Activated naive CD4-positive, alpha-beta T cell (primary cell): ENCODE measurements around the gene ASF1A.

Experiments
- DNase-seq, 4 experiments: peaks; one replicate each; lab custom pipeline; 2025; lab: John Stamatoyannopoulos, UW

ASF1A gene

GRCh38 chr6:118913161-118913560 is 19.2 kb downstream of the ASF1A start:
- DNase-seq: no peak

GRCh38 chr6:118914598-118914997 is 20.6 kb downstream of the ASF1A start:
- no peak for DNase-seq

GRCh38 chr6:118917546-118918328 is 23.8 kb downstream of the ASF1A start:
- no peak for DNase-seq

DNA sequence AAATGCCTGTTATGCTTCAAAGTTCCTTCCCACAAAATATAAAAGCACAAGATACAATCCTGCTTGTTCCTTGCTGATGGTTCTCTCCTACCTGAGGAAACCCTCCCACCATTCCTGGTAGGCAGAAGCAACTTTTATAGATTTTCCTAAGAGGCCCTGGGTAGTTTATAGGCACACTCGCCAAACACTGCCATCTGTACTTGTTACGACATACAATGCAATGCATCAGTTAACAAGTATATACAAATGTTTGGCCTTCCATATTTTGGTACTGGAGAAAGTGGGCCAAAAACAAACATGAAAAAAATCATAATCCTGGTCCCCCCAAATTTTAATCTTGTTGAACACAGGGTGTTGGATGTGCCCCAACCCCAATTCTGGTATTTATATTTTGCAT is 24.4 kb downstream of the ASF1A start:
- no peak for DNase-seq

GRCh38 chr6:118921084-118921483 is 27.1 kb downstream of the ASF1A start:
- DNase-seq: no peak

DNA sequence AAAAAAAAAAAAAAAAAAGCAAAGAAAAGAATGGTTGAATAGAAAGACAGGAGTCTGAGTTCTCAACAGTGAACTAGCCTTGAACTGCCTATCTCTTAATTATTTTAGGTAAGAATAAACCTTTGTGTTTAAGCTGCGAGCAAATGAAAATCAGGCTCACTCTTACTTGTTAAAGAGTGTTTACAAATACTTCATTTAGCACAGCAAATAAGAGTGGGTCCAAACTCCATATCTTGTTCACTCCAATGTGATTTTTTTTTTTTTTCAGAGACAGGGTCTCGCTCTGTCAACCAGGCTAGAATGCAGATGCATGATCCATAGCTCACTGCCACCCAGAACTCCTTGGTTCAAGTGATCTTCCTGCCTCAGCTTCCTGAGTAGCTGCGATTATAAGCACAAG is 29.1 kb downstream of the ASF1A start:
- DNase-seq: no peak

DNA sequence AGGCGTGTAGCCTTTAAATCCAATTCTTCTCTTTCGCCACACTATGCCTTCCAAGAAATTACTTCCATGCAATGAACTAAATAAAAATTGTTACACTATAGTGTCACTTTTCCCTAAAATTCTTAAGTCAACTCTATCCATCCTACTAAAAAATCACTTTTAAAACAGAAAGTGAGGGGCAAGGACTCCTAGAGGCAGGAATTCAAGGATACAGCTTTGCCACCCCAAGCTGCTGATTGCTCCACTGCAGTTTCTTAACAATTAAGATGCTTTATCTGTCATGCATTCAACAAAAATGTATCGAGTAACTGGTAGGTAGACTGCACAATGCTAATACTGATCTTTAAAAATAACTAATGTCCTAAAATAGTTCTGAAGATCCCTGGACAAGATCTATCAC is 36.7 kb downstream of the ASF1A start:
- no peak for DNase-seq

DNA sequence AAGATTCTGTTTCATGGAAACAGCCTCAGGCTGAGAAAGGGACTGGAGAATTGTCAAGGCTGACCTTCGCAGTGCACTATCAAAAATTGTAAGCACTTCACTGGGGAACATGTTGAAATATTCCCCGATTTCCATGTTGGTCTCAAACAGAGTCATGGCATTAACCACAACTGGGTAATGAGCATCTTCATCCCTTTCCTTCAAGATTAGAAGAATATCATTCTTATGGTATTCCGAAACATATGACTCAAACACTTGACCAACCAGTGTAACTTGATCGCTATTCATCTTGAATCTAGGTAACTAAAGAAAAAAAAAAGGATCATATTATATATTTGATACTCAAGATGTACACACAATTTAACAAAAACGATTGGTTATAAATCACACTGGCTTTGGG is 37.5 kb downstream of the ASF1A start:
- DNase-seq: no peak

- DNase-seq: no peak
Observed at GRCh38 chr6:118932421-118932820, 38.5 kb downstream of the ASF1A start.

DNA sequence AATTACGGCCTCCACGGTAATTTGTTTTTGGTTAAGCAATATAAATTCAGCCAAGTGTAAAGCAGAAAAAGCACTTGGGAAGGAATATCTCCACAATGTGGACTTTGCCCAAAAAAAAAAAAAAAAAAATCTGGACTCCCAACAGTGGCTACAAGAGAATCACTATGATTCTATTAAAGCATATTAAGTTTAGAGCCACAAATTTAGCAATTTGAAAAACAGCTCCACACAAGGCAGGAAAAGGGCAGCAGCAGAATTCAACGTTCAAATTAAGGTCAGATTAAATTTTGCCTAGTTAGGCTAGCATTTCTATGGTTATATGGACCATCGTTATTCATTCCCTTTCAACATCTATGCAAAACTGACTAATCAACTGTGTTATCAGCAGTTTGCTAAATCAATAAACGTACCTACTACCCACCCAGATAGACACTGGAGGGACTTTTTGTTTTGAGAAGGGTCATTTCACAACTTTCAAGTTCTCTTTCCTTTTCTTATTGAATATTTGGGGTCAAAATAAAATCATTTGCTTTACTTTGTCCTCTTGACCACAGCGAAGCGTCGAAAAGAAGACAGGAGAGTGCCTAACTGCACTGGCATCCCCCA is 40.0 kb downstream of the ASF1A start:
- DNase-seq: no peak

- peak; percentile 49 to 84 (median 64) for DNase-seq
Observed at GRCh38 chr6:118934461-118935330, 40.7 kb downstream of the ASF1A start, which contains the start of gene MCM9. MCM9 (minus strand) TSS chr6:118935159; CDS start chr6:118931723, 3,436 bp downstream.

DNA sequence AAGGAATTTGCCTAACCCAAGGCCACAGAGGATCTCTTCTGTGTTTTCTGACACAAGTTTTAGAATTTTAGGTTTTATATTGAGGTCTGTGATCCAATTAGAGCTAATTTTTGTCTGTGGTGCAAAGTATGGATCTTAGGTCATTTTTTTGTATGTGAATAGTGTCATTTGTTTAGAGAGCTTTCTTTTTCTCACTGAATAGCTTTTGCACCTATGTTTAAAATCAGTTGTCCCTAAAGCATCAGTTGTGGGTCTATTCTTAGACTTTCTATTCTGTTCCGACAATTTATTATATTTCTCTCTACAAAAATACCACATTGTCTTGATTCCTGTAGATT is 41.3 kb downstream of the ASF1A start:
- no peak for DNase-seq

- DNase-seq: no peak
Observed at GRCh38 chr6:118935978-118936703, 42.2 kb downstream of the ASF1A start.

- no peak for DNase-seq
Observed at GRCh38 chr6:118939683-118940082, 45.7 kb downstream of the ASF1A start.

DNA sequence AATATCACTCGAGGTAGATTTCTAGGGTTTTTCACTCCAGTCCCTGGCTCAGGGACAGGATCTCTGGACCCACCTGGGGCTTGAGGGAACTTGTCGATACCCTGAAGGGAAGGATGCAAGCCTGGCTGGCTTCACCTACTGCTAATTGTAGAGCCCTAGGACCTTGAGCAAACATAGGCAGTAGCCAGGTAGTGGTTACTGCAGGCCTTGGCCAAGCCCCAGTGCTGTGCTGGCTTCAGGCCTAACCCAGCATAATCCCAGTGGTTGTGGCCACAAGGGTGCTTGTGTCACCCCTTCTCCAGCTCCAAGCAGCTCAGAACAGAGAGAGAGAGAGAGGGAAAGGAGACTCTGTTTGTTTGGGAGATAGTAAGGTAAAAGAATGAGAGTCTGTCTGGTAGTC is 46.8 kb downstream of the ASF1A start:
- no peak for DNase-seq

GRCh38 chr6:118945217-118945616 is 51.3 kb downstream of the ASF1A start:
- no peak for DNase-seq

- no peak for DNase-seq
Observed at GRCh38 chr6:118952683-118953082, 58.7 kb downstream of the ASF1A start.

GRCh38 chr6:118953391-118953790 is 59.4 kb downstream of the ASF1A start:
- DNase-seq: no peak
